ENCODE measurements around the gene ACACB. TPM values are rescaled to one million over a fixed set of nuclear protein-coding genes. Genes with fewer than 3 reads are reported as not detected.

ACACB gene
- total and polyA plus RNA-seq, 7 experiments from 2014 or later: 3.8 to 58.3 (median 30.9) TPM

DNA sequence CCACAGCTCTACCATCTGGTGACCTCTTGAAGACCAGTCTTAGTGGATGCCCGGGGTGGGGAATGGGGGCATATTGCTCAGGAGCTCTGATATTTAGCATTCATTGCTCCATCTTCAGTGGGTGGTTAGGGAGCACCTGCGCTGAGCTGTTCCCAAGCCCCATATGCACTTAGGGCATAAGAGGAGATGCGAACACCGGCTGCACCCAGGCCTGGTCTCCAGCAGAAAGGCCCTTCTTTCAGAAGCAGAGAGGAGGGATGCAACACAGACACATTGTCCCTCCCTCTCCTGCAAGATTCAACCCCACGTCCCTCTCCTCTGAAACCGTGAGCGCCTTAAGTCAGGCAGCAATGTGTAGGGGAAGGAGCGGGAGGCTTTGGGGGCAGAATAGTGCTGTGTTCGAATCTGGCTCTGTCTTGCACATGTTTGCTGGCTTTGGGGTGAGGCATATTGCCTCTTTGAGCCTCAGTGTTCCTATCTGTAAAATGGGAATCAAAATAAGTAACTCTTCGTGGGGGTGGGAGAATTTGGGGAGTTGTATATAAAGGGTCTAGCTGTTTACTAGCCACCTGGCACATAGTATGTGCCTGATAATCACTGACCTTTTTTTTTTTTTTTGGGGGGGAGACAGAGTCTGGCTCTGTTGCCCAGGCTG is 105.0 kb downstream of the ACACB start:
- ChIA-PET CTCF (no interaction called here), POLR2A (no interaction called here)
- Mint-ChIP-seq H3K27ac (no peak overlapping the region), H3K9me3 (no peaks in the 10 kb centered on the region), H3K36me3 (peaks cover 0 to 70% (median 20%) of the 10 kb centered on the region in 5 donors), H3K4me3 (no peak overlapping the region), H3K27me3 (no peaks in the 10 kb centered on the region), H3K4me1 (no peaks in the 10 kb centered on the region)
- H3K27ac ChIP-seq (ENCODE audit: low read depth, low read length): no peak overlapping the region
- H3K4me1 ChIP-seq (ENCODE audit: control insufficient read depth in 2 of 2, insufficient read depth in 2 of 2, low read length in 2 of 2): no peaks in the 10 kb centered on the region
- H3K27me3 ChIP-seq (ENCODE audit: control insufficient read depth in 2 of 2, insufficient read depth in 2 of 2, low read length in 2 of 2): no peaks in the 10 kb centered on the region
- peaks cover 0 to 51% (median 0%) of the 10 kb centered on the region in 3 experiments for H3K36me3 ChIP-seq (ENCODE audit: control insufficient read depth in 2 of 3, insufficient read depth in 3 of 3, low read length in 3 of 3)
- DNase-seq (no peak), ATAC-seq (no peak)
- intact Hi-C loops (cut with micrococcal nuclease): no loop called here
- H3K4me3 ChIP-seq (ENCODE audit: low read length): no peak overlapping the region
- no peaks in the 10 kb centered on the region for H3K9me3 ChIP-seq (ENCODE audit: control insufficient read depth in 2 of 3, low read length in 3 of 3)

DNA sequence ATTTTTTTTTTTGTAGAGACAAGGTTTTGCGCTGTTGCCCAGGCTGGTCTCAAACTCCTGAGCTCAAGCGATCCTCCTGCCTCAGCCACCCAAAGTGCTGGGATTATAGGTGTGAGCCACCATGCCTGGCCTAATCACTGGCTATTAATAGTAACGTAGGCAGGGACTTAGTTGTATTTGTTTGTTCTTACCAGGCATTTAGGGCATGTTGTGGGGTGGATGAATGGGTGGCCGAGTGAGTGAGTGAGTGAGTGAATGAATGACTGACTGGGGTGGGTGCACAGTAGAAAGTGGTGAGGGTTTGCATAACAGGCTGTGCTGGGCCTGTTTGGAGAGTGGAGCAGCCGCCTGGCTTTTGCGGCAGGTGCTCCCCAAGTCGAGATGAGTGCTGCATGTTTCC is 105.7 kb downstream of the ACACB start:
- ChIA-PET CTCF (no interaction called here), POLR2A (no interaction called here)
- ATAC-seq: no peak
- no peaks in the 10 kb centered on the region for H3K27me3 Mint-ChIP-seq
- Histone ChIP-seq H3K36me3 (ENCODE audit: control insufficient read depth in 2 of 3, insufficient read depth in 3 of 3, low read length in 3 of 3) (peaks cover 0 to 47% (median 0%) of the 10 kb centered on the region in 3 experiments), H3K4me3 (ENCODE audit: low read length) (no peak overlapping the region), H3K4me1 (ENCODE audit: control insufficient read depth in 2 of 2, insufficient read depth in 2 of 2, low read length in 2 of 2) (no peaks in the 10 kb centered on the region), H3K27me3 (ENCODE audit: control insufficient read depth in 2 of 2, insufficient read depth in 2 of 2, low read length in 2 of 2) (no peaks in the 10 kb centered on the region), H3K9me3 (ENCODE audit: control insufficient read depth in 2 of 3, low read length in 3 of 3) (no peaks in the 10 kb centered on the region), H3K27ac (ENCODE audit: low read depth, low read length) (no peak overlapping the region)
- H3K36me3 Mint-ChIP-seq: peaks cover 0 to 67% (median 20%) of the 10 kb centered on the region in 5 donors
- no peaks in the 10 kb centered on the region for H3K9me3 Mint-ChIP-seq
- H3K4me3 Mint-ChIP-seq: no peak overlapping the region
- peak overlapping the region in 2 of 9 donors; percentile 43 to 74 for H3K27ac Mint-ChIP-seq
- no peaks in the 10 kb centered on the region for H3K4me1 Mint-ChIP-seq
- intact Hi-C loops (cut with micrococcal nuclease): no loop called here
- DNase-seq: no peak

DNA sequence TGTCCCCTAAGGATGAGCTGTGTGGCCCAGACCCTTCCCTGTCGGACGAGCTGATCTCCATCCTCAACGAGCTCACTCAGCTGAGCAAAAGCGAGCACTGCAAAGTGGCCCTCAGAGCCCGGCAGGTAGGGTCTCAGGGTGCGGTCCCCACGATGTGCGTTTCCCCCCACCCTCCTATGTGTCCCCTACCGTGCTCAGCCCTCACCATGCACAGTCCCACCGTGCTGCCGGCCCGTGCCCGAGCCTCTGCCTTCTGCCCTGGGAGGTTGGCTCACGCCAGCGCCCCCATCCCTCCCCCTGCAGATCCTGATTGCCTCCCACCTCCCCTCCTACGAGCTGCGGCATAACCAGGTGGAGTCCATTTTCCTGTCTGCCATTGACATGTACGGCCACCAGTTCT is 106.1 kb downstream of the ACACB start:
- no peak for DNase-seq
- no peak overlapping the region for H3K4me3 ChIP-seq (ENCODE audit: low read length)
- Mint-ChIP-seq H3K27me3 (no peaks in the 10 kb centered on the region), H3K27ac (peak overlapping the region in 1 of 9 donors; percentile 74), H3K4me3 (no peak overlapping the region), H3K9me3 (no peaks in the 10 kb centered on the region), H3K36me3 (peaks cover 0 to 67% (median 20%) of the 10 kb centered on the region in 5 donors), H3K4me1 (no peaks in the 10 kb centered on the region)
- no peaks in the 10 kb centered on the region for H3K27me3 ChIP-seq (ENCODE audit: control insufficient read depth in 2 of 2, insufficient read depth in 2 of 2, low read length in 2 of 2)
- CTCF ChIA-PET: no interaction called here
- ATAC-seq: no peak
- H3K36me3 ChIP-seq (ENCODE audit: control insufficient read depth in 2 of 3, insufficient read depth in 3 of 3, low read length in 3 of 3): peaks cover 0 to 46% (median 0%) of the 10 kb centered on the region in 3 experiments
- POLR2A ChIA-PET: interaction anchor here (0.6 kb wide), 1 partner anchor 67 kb away, joined by 3 read pairs; no protein-coding TSS in a partner anchor
- intact Hi-C loops (cut with micrococcal nuclease): no loop called here
- H3K4me1 ChIP-seq (ENCODE audit: control insufficient read depth in 2 of 2, insufficient read depth in 2 of 2, low read length in 2 of 2): no peaks in the 10 kb centered on the region
- H3K9me3 ChIP-seq (ENCODE audit: control insufficient read depth in 2 of 3, low read length in 3 of 3): no peaks in the 10 kb centered on the region
- no peak overlapping the region for H3K27ac ChIP-seq (ENCODE audit: low read depth, low read length)

DNA sequence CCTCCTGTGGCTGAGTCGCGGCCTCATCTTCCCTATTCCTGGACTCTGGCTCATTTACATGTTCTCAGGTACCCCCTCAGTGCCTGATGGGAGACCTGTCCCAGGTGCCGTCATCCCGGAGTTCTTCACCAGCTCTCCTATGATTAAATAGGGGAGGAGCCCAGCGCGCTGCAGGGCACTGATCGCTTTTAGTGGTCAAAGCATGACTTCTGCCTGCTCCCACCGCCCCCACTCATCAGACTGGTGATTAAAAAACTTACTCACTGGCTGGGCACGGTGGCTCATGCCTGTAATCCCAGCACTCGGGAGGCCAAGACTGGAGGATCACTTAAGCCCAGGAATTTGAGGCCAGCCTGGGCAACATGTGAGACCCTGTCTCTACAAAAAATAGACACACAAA is 106.8 kb downstream of the ACACB start:
- CTCF ChIA-PET: no interaction called here
- H3K4me1 Mint-ChIP-seq: no peaks in the 10 kb centered on the region
- no peaks in the 10 kb centered on the region for H3K27me3 Mint-ChIP-seq
- peaks cover 0 to 61% (median 20%) of the 10 kb centered on the region in 5 donors for H3K36me3 Mint-ChIP-seq
- H3K4me1 ChIP-seq (ENCODE audit: control insufficient read depth in 2 of 2, insufficient read depth in 2 of 2, low read length in 2 of 2): no peaks in the 10 kb centered on the region
- no peak overlapping the region for H3K4me3 Mint-ChIP-seq
- no peaks in the 10 kb centered on the region for H3K9me3 ChIP-seq (ENCODE audit: control insufficient read depth in 2 of 3, low read length in 3 of 3)
- intact Hi-C loops (cut with micrococcal nuclease): no loop called here
- no peak overlapping the region for H3K27ac ChIP-seq (ENCODE audit: low read depth, low read length)
- H3K27me3 ChIP-seq (ENCODE audit: control insufficient read depth in 2 of 2, insufficient read depth in 2 of 2, low read length in 2 of 2): no peaks in the 10 kb centered on the region
- H3K4me3 ChIP-seq (ENCODE audit: low read length): no peak overlapping the region
- DNase-seq (no peak), ATAC-seq (no peak)
- no peaks in the 10 kb centered on the region for H3K9me3 Mint-ChIP-seq
- POLR2A ChIA-PET: interaction anchor here (0.6 kb wide), 1 partner anchor 68 kb away, joined by 3 read pairs; no protein-coding TSS in a partner anchor
- H3K36me3 ChIP-seq (ENCODE audit: control insufficient read depth in 2 of 3, insufficient read depth in 3 of 3, low read length in 3 of 3): peaks cover 0 to 40% (median 0%) of the 10 kb centered on the region in 3 experiments
- H3K27ac Mint-ChIP-seq: no peak overlapping the region

DNA sequence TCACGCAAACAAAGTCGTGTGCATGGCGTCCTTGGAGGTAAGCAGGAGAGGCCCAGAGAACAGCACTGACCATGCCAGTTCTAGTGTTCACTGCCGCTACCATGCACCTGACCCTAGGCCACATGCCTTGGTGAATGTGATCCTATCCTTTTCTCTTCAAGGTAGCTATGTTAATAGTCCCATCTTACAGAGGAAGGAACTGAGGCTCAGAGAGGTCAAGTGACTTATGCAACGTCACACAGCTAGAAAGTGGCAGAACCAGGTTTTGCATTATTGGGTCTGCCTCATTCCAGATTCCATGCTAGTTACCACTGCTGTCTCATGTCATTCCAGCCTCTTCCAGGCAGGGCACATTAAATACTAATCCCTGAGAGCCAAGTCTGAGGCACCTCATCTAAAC is 107.5 kb downstream of the ACACB start:
- Histone ChIP-seq H3K4me1 (ENCODE audit: control insufficient read depth in 2 of 2, insufficient read depth in 2 of 2, low read length in 2 of 2) (no peaks in the 10 kb centered on the region), H3K9me3 (ENCODE audit: control insufficient read depth in 2 of 3, low read length in 3 of 3) (no peaks in the 10 kb centered on the region), H3K36me3 (ENCODE audit: control insufficient read depth in 2 of 3, insufficient read depth in 3 of 3, low read length in 3 of 3) (peaks cover 0 to 41% (median 0%) of the 10 kb centered on the region in 3 experiments), H3K4me3 (ENCODE audit: low read length) (no peak overlapping the region), H3K27ac (ENCODE audit: low read depth, low read length) (no peak overlapping the region), H3K27me3 (ENCODE audit: control insufficient read depth in 2 of 2, insufficient read depth in 2 of 2, low read length in 2 of 2) (no peaks in the 10 kb centered on the region)
- ATAC-seq: no peak
- intact Hi-C loops (cut with micrococcal nuclease): no loop called here
- ChIA-PET POLR2A (no interaction called here), CTCF (no interaction called here)
- no peak for DNase-seq
- no peak overlapping the region for H3K4me3 Mint-ChIP-seq
- H3K36me3 Mint-ChIP-seq: peaks cover 0 to 58% (median 20%) of the 10 kb centered on the region in 5 donors
- no peak overlapping the region for H3K27ac Mint-ChIP-seq
- no peaks in the 10 kb centered on the region for H3K9me3 Mint-ChIP-seq
- H3K4me1 Mint-ChIP-seq: no peaks in the 10 kb centered on the region
- no peaks in the 10 kb centered on the region for H3K27me3 Mint-ChIP-seq

DNA sequence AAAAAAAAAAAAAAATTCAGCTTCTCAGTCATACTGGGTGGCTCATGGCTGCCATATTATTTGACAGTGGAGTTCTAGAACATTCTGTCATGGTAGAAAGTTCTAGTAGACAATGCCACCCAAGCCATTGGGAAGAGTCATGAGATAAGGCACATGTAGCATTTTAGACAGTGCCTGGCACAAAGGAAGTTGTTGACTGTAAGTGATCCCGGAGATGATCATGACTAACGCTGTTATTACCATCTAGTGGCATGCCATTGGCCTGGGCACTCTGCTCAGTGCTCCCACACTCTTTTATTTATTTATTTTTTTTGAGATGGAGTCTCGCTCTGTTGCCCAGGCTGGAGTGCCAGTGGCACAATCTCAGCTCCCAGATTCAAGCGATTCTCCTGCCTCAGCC is 112.3 kb downstream of the ACACB start:
- POLR2A ChIA-PET: no interaction called here
- H3K27ac ChIP-seq (ENCODE audit: low read depth, low read length): no peak overlapping the region
- intact Hi-C loops (cut with micrococcal nuclease): no loop called here
- Mint-ChIP-seq H3K36me3 (peaks cover 0 to 62% (median 10%) of the 10 kb centered on the region in 5 donors), H3K27me3 (no peaks in the 10 kb centered on the region), H3K4me3 (no peak overlapping the region), H3K27ac (no peak overlapping the region), H3K4me1 (no peaks in the 10 kb centered on the region), H3K9me3 (no peaks in the 10 kb centered on the region)
- no peaks in the 10 kb centered on the region for H3K4me1 ChIP-seq (ENCODE audit: control insufficient read depth in 2 of 2, insufficient read depth in 2 of 2, low read length in 2 of 2)
- DNase-seq (no peak), ATAC-seq (no peak)
- H3K36me3 ChIP-seq (ENCODE audit: control insufficient read depth in 2 of 3, insufficient read depth in 3 of 3, low read length in 3 of 3): peaks cover 0 to 58% (median 4%) of the 10 kb centered on the region in 3 experiments
- no peak overlapping the region for H3K4me3 ChIP-seq (ENCODE audit: low read length)
- no peaks in the 10 kb centered on the region for H3K27me3 ChIP-seq (ENCODE audit: control insufficient read depth in 2 of 2, insufficient read depth in 2 of 2, low read length in 2 of 2)
- CTCF ChIA-PET: no interaction called here
- H3K9me3 ChIP-seq (ENCODE audit: control insufficient read depth in 2 of 3, low read length in 3 of 3): no peaks in the 10 kb centered on the region

DNA sequence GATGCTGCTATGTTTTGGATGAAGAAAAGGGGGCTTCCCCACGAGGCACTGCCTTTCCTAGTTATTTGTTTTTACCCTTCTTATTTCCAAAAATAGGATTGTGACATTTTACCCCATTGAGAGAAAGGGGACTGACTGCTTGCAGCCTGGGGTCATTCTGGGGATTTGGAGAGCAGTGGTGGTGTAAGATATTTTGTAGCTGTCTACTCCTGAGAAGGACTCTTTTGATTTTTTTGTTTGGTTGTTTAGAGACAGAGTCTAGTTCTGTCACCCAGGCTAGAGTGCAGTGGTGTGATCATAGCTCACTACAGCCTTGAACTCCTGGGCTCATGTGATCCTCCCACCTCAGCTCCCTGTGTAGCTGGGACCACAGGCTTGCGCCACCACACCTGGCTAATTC is 113.8 kb downstream of the ACACB start:
- POLR2A ChIA-PET: no interaction called here
- no peak overlapping the region for H3K27ac ChIP-seq (ENCODE audit: low read depth, low read length)
- CTCF ChIA-PET: no interaction called here
- DNase-seq (no peak), ATAC-seq (no peak)
- H3K4me3 ChIP-seq (ENCODE audit: low read length): no peak overlapping the region
- H3K27me3 ChIP-seq (ENCODE audit: control insufficient read depth in 2 of 2, insufficient read depth in 2 of 2, low read length in 2 of 2): no peaks in the 10 kb centered on the region
- Mint-ChIP-seq H3K27me3 (no peaks in the 10 kb centered on the region), H3K27ac (peak overlapping the region in 1 of 9 donors; percentile 16), H3K9me3 (no peaks in the 10 kb centered on the region), H3K4me3 (no peak overlapping the region), H3K4me1 (no peaks in the 10 kb centered on the region), H3K36me3 (peaks cover 0 to 62% (median 6%) of the 10 kb centered on the region in 5 donors)
- H3K4me1 ChIP-seq (ENCODE audit: control insufficient read depth in 2 of 2, insufficient read depth in 2 of 2, low read length in 2 of 2): no peaks in the 10 kb centered on the region
- H3K9me3 ChIP-seq (ENCODE audit: control insufficient read depth in 2 of 3, low read length in 3 of 3): no peaks in the 10 kb centered on the region
- peaks cover 0 to 54% (median 4%) of the 10 kb centered on the region in 3 experiments for H3K36me3 ChIP-seq (ENCODE audit: control insufficient read depth in 2 of 3, insufficient read depth in 3 of 3, low read length in 3 of 3)
- intact Hi-C loops (cut with micrococcal nuclease): no loop called here
